Activated CD4-positive, alpha-beta T cell treated with anti-CD3 and anti-CD28 coated beads, Interleukin-10, Interleukin-2, amounts not matched to agents 100 ng/mL and 50 ng/mL, durations not matched to agents 16 hours and 8 hours (primary cell): ENCODE results near the gene SSBP3.
A peak's percentile ranks its signal among the peaks of the same experiment; 100 is the strongest.

Experiments
- DNase-seq: peaks from one replicate; pipeline ENCODE4 v3.0.0-alpha.2; 2020

The SSBP3 gene

GRCh38 chr1:54370287-54370989, 35.8 kb downstream of the SSBP3 start:
- DNase-seq, result no peak

GRCh38 chr1:54367613-54368012, 38.6 kb downstream of the SSBP3 start:
- no peak for DNase-seq

DNA sequence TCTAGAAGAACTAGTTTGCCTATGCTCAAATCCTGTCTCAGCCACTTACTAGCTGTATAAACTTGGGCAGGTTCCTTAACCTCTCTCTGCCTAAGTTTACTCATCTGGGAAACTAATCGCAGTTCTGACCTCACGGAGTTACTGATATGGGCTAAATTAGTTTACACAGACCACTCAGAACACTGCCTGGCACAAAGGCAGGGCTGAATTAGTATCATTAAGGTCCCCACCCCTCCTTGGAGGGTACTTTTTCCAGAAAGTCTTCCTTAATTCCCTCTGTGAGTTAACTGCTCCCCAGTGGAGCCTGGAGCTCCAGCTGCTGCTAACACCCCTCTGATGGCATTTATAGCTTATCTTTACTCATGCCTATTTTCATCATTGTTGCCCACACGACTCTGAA, 40.3 kb downstream of the SSBP3 start:
- no peak for DNase-seq

GRCh38 chr1:54365398-54365797, 40.8 kb downstream of the SSBP3 start:
- DNase-seq, result no peak

GRCh38 chr1:54364995-54365394, 41.2 kb downstream of the SSBP3 start:
- no peak for DNase-seq

- no peak for DNase-seq
These were observed 41.6 kb downstream of the SSBP3 start for GRCh38 chr1:54364582-54364981.

GRCh38 chr1:54363925-54364324, 42.3 kb downstream of the SSBP3 start:
- no peak for DNase-seq

- DNase-seq, result no peak
These were observed 43.3 kb downstream of the SSBP3 start for GRCh38 chr1:54362881-54363340.

DNA sequence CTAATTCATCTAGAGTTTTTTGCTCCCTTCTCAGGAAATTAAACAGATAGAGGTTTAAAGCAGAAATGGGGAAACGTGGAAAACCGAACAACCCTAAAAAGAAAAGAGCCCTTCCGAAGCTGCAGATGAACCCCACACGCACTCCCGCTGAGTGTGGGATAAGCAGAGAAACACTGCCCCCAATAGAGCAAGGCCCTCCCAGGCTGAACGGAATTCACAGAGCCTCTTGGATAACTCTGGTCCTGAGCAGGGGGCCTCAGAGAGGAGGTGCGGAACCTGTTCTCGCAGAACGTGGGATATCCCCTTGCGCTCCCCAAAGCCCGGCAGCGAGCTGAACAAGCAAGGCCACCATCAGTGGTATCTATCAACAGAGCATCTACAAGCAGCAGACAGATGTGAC, 44.9 kb downstream of the SSBP3 start:
- DNase-seq, result no peak

DNA sequence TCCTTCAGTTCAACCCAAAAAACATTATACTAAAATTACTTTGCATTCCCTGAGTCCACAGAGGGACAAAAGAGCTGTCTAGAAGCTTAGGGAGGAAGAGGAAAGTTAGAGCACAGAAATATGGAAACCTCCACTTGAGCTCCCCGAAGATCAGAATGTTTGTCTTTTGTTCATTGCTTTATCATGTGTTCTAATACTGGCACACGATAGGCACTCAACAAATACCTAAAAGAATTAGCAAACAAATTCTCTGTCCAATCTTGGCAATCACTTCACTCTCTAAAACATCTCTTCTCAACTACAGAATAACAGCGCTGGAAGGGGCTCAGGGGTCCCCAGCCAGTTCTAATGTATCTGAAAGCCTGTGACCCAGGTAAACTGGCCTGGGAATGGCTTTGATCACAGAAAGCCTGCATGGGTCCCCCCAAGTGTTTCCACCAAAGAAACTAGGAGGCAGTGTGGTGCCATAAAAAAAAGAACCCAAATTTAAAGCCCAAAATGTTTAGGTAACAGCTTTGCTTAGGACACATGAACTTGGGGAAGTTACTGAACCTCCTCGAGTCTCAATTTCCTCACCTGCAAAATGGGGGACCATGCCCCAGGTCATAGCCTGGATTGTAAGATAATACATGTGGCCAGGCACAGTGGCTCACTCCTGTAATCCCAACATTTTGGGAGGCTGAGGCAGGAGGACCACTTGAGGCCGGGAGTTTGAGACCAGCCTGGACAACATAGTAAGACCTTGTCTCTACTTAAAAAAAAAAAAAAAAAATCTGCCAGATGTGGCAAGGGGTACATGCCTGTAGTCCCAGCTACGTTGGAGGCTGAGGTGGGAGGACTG, 45.8 kb downstream of the SSBP3 start:
- DNase-seq, result no peak

GRCh38 chr1:54359393-54360162, 46.6 kb downstream of the SSBP3 start:
- no peak for DNase-seq

DNA sequence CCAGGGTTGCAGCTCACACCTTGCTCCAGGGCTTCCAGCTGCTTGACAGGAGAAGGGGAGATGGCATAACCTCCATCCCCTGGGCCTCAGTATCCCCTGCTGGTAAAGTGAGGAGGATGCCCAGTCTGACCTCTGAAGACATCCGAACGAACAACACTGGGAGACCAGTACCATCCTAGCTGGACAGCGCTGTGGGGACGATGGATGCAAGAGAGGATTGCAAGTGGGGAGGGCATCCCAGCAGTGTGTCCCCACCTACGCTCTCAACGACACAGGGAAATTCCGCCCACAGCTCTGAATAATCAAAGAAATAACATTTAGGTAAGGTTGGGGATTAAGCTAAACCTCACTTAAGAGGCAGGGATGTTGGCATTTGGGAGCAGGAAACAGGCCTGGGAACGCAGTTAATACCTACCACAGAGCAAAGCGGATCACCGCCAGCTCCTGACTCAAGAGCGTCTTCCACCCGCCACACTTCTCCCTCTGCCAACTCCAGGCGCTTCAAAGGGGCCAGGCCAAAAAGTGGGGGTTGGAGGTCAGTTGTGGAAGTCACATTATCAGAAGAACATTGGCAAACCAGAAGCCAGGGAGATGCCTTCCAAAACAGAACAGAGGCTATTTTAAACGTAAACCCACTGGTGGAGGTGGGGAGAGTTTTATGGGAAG, 47.6 kb downstream of the SSBP3 start:
- DNase-seq, result no peak

DNA sequence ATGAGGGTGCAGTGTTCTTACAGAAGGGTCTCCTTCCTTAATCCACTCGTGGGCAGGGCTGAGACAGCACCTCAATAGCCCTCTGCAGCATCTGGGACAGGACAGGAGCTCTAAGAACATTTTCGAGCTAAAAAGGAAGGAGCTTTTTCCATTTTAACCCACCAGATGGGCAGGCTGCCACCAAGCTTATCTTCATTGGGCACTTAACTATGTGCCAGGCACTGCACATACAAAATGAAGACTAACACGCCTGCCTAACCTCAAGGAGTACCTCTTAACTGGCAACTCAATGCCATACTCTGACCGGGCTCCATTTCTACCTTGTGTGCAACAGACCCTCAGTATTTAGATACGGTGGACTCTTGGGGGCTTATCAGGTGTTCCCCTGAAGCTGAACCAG, 48.2 kb downstream of the SSBP3 start:
- no peak for DNase-seq

DNA sequence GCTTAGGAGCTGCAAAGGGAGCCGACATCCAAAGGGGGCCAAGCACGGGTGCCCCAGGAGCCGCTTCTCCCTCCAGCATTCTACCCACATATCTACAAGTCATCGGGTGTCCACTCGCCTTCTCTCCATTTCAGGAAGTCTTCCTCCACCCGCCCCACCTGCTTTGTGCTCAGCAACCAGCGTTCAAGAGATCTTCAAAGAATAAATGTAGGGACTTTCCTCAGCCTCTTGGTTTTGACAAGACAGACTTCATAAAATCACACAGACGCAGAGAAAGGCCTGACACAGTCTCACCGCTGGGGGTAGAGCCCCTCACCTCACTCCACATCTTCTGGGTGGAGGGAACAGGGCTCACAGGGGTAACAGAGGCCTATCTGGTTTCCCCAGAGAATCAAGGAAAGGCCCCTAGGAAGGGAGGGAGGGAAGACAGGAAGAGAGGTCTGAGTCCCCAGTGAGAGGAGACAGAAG, 49.5 kb downstream of the SSBP3 start:
- peak; percentile 28 for DNase-seq

DNA sequence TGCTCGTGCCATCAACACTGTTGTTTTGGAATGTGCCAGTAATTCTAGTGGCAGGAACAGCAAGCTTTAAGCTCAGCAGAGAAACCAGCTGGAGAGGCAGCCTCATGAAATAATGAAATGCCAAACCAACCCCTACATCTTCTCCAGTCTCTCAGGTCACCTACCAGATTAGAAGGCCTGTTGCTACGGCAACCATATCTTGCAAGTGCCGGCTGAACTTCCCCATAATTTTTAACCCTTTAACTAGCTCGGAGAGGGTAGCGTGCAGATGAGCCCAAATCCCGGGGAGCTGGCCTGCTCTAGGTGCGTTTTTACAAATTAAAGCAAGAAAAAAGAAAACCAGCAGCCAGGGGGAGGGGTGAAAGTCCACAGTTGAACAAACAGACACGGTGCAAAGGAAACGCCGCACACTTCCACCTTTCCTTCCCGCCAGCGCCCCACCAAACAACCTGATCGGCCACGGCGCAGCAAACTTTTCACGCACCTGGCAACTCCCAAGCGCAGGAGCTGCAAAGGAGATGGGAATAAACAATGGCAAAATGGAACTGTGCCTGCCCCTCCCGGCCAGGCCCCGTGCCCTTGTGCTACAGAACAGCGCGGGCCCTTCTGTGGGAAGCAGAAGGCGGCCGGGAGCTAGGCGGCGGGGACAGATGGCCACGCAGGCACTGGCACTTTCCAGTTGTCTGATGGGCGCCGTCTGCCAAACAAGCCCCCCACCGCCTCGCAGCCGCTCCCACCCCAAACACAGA, 50.1 kb downstream of the SSBP3 start:
- no peak for DNase-seq

DNA sequence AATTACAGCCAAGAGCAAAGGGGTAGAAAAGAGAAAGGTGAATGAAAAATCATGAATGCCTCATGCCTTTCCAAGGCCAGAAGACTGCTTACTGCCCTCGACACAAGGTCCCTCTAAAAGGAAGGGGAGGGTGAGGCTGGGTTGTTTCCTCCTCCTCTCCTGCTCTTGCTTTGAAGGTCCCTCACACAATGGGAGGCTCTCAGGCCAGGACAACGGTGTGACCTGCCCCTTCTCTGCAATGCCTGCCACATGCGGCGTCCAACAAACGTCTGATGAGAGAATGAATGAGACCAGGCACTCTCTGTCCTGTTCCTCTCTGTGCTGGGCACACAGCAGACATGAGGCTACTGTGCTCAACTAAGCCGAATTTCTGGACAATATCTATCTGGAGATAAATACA, 51.3 kb downstream of the SSBP3 start:
- DNase-seq, result no peak

DNA sequence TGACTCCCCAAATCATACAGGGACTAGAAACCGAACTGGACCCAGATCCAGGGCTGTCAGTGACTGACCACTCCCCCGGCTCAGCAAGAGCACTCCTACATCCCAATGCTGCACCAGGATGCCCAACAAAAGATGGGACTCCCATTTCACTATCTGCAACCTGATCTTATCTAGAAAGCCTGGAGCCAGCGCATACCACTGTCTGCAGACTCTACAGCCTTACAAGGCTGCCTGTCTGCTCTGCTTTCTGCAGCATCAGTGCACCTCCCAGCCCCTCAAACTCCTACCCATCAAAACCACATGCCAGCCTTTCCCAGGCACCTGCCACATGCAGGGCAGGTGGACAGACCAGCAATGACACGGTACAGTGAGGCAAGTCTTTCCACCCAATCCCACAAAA, 52.2 kb downstream of the SSBP3 start:
- DNase-seq, result no peak

GRCh38 chr1:54352755-54353154, 53.4 kb downstream of the SSBP3 start:
- DNase-seq, result no peak

DNA sequence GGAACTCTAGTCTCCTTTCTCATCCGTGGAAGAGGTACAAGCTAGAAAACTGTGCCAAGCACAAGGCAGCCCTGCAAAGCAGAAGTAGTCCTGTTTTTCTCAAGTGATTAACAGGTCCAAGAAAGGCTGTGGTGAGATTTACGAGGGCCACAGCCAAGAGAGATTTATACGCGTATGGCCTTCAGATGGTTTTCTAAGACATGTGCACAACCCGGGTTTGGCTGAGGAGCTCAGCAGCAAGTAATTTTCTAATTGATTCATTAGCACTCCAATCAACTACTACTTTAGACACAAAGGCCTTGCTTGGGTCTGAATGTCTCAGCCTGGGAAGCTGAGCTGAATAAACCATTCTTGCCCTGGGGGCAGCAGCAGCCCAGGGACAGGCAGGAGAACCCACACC, 55.8 kb downstream of the SSBP3 start:
- DNase-seq, result no peak

DNA sequence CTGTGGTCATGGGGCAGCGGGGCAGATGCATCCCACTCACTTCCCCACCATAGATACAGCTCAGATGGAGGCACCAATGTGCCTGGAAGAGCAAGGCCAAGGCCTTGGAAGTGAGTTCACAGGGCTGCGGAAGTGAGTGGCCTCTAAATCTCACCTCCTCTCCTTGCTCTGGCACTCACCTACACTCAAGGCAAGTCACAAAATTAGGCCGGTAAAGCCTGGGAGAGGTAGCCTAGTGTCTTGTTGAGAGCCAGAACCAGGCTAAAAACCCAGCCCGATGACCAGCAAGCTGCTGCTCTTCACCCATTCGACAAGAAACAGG, 57.5 kb downstream of the SSBP3 start:
- DNase-seq, result no peak

GRCh38 chr1:54347955-54348699, 58.1 kb downstream of the SSBP3 start:
- no peak for DNase-seq
